GM08714 (cell line): Measurements from ENCODE around the gene MCM8.

Experiments
- H3K4me3 ChIP-seq: fragments of 200-500 bp; sonication (Bioruptor generic); 2 replicates; pipeline ENCODE4 v1.5.1; 2014; ENCODE audit warnings: mild to moderate bottlenecking, low read length, inconsistent platforms
- ZNF274 ChIP-seq: IDR thresholded peaks from 2 replicates; pipeline ENCODE4 v1.6.1; 2012; ENCODE audit warnings: mild to moderate bottlenecking, low read depth, low read length

MCM8 gene

GRCh38 chr20:6034134-6034969, 83.9 kb downstream of the MCM8 start:
- H3K4me3 ChIP-seq = no peak overlapping the region
- TF ChIP-seq ZNF274 = no peak

- H3K4me3 ChIP-seq = no peak overlapping the region
- TF ChIP-seq ZNF274 = no peak
These were observed 85.8 kb downstream of the MCM8 start for GRCh38 chr20:6036213-6036612.

- TF ChIP-seq ZNF274 = no peak
- no peak overlapping the region for H3K4me3 ChIP-seq
These were observed 86.6 kb downstream of the MCM8 start for GRCh38 chr20:6037082-6037481.

GRCh38 chr20:6038256-6038655, 87.8 kb downstream of the MCM8 start:
- H3K4me3 ChIP-seq = no peak overlapping the region
- no peak for TF ChIP-seq ZNF274

GRCh38 chr20:6039766-6040165, 89.3 kb downstream of the MCM8 start:
- TF ChIP-seq ZNF274 = no peak
- H3K4me3 ChIP-seq = no peak overlapping the region

- TF ChIP-seq ZNF274 = no peak
- no peak overlapping the region for H3K4me3 ChIP-seq
These were observed 90.1 kb downstream of the MCM8 start for GRCh38 chr20:6040540-6040939.

- no peak for TF ChIP-seq ZNF274
- no peak overlapping the region for H3K4me3 ChIP-seq
These were observed 90.7 kb downstream of the MCM8 start for GRCh38 chr20:6040958-6041807.

- no peak for TF ChIP-seq ZNF274
- no peak overlapping the region for H3K4me3 ChIP-seq
These were observed 91.4 kb downstream of the MCM8 start for GRCh38 chr20:6041808-6042265.

GRCh38 chr20:6044115-6044514, 93.7 kb downstream of the MCM8 start:
- no peak overlapping the region for H3K4me3 ChIP-seq
- no peak for TF ChIP-seq ZNF274

GRCh38 chr20:6045566-6045965, 95.1 kb downstream of the MCM8 start:
- no peak overlapping the region for H3K4me3 ChIP-seq
- no peak for TF ChIP-seq ZNF274

- TF ChIP-seq ZNF274 = no peak
- H3K4me3 ChIP-seq = no peak overlapping the region
These were observed 96.0 kb downstream of the MCM8 start for GRCh38 chr20:6046432-6046831.

- no peak for TF ChIP-seq ZNF274
- no peak overlapping the region for H3K4me3 ChIP-seq
These were observed 97.9 kb downstream of the MCM8 start for GRCh38 chr20:6048391-6048790.
